IPS-18c (cell line): Measurements from ENCODE around the gene CDC26.
"Not testable (repeated sequence)": the region's sequence is repeated elsewhere in the genome, so short reads cannot be mapped to it uniquely, and the experiment has no call there.

Experiments used
- H3K4me3 ChIP-seq: 2 replicates; pipeline ENCODE4 v1.7.0; 2013; ENCODE audit warnings: low read depth, mild to moderate bottlenecking, low read length, moderate library complexity; ENCODE audit not compliant: insufficient read depth
- H3K9me3 ChIP-seq: one replicate; pipeline ENCODE4 v1.6.1; 2013; ENCODE audit warnings: mild to moderate bottlenecking, low read length, moderate library complexity; ENCODE audit not compliant: control insufficient read depth, insufficient read depth

CDC26 gene

GRCh38 chr9:113298924-113299770 is 23.8 kb upstream of the CDC26 start:
- Histone ChIP-seq H3K9me3 (no peaks in the 10 kb centered on the region), H3K4me3 (no peak overlapping the region)

DNA sequence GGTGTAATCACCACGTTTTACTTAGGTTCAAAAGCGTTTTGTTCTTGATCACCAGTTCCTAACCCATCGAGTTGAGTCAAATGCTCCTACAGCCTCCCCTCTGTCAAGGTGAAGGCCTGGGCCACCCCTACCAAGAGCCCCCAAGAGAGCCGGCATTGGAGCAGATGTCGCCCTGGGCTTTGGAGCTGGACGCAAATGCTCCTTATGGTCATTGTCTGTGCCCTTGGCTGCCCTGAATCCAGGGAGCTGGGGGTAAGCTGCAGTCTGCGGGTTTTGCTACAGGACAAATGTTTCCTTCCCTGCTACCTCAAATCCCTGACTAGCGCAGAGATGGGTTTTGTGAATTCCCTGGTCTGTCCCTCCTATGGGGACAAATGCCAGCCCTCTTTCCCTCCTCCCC is 22.9 kb upstream of the CDC26 start:
- Histone ChIP-seq H3K4me3 (no peak overlapping the region), H3K9me3 (no peaks in the 10 kb centered on the region)

DNA sequence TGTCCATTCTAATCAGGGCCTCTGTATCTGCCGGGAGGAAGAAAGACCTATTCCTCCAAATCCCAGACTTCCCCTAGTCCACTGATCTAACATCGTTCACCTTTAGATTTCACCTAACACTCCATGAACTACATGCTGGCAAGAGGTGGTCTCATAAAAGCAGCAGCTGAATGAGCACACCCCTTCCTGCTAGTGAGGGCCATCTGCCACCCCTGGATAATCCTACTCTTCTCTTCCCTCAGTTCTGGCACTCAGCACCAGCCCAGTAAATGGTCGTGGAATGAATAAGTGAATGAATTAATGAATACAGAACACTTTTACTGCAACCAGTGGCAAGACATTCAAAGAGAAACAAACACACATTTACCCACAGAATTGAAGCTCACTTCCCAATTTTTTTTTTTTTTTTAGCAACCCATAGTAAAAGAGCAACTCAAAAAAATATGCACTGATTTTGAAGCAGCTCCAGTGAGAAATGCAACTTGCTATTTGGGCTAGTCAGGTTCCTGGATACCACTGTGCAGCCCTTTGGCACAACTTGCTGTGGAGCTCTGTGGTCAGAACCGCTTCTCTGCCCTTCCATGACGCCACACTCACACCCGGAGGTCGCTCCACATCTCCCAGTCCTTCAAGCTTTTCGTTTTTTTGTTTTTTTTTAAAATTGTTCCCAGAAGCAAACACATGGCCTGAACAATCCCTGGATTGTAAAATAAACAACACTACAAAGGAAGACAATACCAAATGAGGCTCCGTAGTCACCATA is 21.6 kb upstream of the CDC26 start:
- H3K9me3 ChIP-seq = no peaks in the 10 kb centered on the region
- H3K4me3 ChIP-seq = no peak overlapping the region

GRCh38 chr9:113296247-113296646 is 20.9 kb upstream of the CDC26 start:
- not testable (repeated sequence) for H3K9me3 ChIP-seq

GRCh38 chr9:113293285-113293878 is 18.0 kb upstream of the CDC26 start:
- Histone ChIP-seq H3K9me3 (no peaks in the 10 kb centered on the region), H3K4me3 (no peak overlapping the region)

More at GRCh38 chr9:113296247-113296646, 20.9 kb upstream of the CDC26 start:
- H3K4me3 ChIP-seq = not testable (repeated sequence)

DNA sequence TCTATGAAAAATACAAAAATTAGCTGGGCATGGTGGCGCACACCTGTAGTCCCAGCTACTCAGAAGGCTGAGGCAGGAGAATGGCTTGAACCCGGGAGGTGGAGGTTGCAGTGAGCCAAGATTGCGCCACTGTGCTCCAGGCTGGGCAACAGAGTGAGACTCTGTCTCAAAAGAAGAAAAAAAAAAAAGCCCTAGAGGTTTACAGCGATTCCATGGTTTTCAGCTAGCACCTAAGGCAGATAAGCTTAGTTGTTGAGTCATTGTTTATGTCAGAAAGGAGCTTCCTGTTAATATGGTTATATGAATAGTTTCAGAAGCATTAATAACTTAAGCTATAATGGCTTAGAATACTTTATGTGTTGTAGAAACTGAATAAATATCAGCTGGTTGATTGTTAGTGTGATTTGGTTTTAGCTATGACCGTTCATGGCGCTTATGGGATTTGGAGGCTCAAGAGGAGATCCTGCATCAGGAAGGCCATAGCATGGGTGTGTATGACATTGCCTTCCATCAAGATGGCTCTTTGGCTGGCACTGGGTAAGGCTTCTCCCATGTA is 14.8 kb upstream of the CDC26 start:
- H3K9me3 ChIP-seq = no peaks in the 10 kb centered on the region
- H3K4me3 ChIP-seq = no peak overlapping the region

- H3K4me3 ChIP-seq = no peak overlapping the region
Measured at GRCh38 chr9:113289091-113289490, 13.7 kb upstream of the CDC26 start.

DNA sequence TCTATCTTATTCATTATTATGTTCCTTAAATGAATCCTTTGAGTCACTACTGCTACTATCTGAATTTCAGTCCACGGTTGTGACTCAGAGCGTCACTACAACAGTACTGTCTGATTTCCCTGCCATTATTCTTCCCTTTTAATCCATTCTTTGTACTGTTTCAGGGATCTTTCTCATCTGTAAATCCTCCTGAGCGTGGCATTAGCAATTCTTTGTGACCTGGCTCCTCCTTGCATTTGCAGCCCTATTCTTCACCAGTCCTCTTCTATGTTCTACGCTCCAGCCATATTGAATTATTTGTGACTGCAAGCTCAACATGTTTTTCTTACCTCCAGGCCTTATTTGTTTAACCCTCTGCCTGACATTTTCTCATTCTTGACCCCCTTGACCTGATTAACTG is 6.0 kb upstream of the CDC26 start:
- no peaks in the 10 kb centered on the region for H3K9me3 ChIP-seq

More at GRCh38 chr9:113289091-113289490, 13.7 kb upstream of the CDC26 start:
- H3K9me3 ChIP-seq = no peaks in the 10 kb centered on the region

DNA sequence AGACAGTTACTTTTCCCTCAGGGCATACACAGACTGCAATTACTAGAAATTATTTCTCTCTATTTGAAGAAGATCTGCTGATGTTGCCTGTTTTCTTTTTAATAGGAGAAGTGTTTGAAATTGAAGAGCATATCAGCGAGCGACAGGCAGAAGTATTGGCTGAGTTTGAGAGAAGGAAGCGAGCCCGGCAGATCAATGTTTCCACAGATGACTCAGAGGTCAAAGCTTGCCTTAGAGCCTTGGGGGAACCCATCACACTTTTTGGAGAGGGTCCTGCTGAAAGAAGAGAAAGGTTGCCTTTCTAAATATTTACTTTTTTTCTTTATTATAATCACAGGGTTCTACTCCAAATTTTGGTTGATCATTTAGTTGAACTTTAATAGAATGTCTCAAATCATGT is 3.5 kb upstream of the CDC26 start:
- H3K9me3 ChIP-seq = no peaks in the 10 kb centered on the region
- H3K4me3 ChIP-seq = no peak overlapping the region

More for the DNA sequence above, 6.0 kb upstream of the CDC26 start:
- H3K4me3 ChIP-seq = no peak overlapping the region

DNA sequence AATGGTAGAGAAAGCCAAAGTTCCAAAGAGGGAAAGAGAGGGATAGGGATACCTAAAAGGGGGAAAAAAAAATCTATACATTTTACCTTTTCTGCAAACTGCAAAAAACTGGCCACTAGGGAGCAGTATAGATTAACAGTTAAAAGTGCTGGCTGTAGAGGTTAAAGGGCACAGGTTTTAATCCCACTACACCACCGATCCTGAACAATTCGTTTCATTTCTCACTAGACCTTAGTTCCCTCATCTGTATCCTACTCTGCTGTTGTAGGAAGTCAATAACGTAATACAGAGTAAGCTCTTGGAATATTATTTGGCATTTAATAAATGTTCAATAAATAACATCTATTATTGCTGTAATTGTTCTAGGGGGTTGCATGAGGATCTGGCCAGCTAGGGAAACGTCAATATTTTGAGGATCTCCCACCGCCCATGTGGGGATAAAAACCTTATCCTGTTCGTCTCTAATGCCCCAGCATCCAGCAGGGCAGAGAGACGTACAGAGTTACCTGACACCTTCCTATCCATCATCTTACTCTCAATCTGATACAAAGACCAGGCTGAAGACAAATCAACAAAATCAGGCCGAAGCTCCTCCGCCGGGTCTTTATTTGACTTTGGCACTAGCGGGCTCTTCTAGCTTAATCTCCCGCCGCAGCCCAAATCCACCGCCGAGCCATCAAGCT is 757 bp downstream of the CDC26 start:
- H3K4me3 ChIP-seq = peak overlapping the region; percentile 97
- H3K9me3 ChIP-seq = no peaks in the 10 kb centered on the region

DNA sequence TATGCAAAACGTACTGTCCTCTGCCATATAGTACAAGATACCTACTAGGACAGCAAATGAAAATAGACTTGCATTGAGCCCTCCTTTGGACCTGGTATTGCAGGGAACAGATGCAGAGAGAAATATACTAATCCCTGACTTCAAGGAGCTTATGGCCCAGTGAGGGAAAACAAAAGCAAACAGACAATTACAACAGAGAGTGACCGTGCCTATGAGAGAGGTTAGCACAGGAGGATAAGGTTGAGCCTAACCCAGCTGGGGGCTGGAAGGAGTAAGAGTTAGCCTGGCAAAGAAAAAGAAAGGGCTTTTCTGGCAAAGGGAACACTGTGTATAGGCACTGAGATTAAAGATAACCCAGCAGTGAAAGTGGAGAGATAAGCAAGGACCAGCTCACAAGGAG is 5.5 kb downstream of the CDC26 start:
- no peaks in the 10 kb centered on the region for H3K9me3 ChIP-seq
- H3K4me3 ChIP-seq = no peak overlapping the region

DNA sequence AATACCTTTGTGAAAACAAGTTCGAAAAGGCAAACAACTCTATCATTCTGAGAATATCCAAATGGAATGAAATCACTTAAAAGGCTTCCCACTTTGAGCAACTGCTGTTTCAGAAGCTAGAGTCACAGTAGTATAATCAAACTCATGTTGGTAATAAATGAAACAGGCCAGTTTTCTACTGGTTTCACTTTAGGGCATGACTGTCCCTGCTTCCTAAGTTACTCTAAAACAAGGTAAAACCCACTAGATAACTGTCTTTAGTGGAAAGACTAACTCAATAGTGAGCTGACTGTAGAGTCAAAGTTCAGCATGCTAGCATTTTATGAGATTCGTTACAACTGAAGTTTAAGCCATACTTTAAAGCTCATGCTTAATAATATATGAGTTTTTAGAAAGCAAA is 6.0 kb downstream of the CDC26 start:
- Histone ChIP-seq H3K4me3 (no peak overlapping the region), H3K9me3 (no peaks in the 10 kb centered on the region)

GRCh38 chr9:113267911-113268566 is 7.3 kb downstream of the CDC26 start:
- Histone ChIP-seq H3K4me3 (no peak overlapping the region), H3K9me3 (no peaks in the 10 kb centered on the region)

DNA sequence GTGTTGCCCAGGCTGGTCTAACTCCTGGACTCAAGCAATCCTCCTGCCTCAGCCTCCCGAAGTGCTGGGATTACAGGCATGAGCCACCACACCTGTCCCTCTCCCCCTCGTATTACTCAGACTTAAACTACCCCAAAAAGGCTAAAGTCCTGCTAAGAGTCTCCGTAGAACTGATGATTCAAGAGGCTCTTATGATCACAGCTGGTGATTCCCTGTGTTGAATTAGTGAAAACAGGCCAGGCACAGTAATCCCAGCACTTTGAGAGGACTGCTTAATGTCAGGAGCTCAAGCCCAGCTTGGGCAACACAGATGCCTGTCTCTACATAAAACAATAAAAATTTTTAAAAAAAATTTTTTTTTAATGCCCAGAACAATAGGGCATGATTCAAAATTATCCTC is 9.2 kb downstream of the CDC26 start:
- Histone ChIP-seq H3K9me3 (no peaks in the 10 kb centered on the region), H3K4me3 (no peak overlapping the region)

DNA sequence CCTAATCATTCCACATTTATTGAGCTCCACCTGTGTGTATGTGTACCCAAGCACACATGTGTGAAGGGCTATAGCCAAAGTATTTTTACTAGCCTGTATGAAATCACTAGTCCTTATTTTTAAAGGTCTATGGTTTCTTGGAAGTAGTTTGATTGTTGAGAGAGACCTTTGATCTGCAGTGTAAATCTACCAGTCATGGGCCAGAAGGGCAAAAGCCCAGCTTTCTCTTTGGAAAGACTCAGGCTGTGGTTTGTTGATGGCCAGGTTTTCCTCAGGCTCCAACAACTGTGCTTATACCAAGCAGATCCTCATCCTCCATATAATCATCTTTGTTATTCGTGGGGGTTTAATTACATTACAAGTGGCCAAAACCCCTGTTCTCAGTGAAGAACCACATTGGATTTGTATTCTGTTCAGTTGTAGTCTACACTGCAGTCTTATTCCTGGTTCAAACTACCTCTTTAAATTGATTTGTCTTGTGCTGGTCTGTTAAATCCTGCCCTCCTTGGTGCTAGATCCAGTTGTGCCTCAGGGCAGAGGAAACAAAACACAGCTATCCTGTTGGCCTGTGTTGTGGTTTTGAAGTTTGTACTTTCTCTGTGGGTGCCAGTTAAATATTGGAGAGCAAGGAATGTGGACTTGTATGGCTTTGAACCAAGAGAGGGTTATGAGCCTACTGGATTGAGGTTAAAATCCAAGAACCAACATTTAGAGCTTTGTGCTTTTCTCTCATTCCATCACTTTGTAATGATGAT is 13.3 kb downstream of the CDC26 start:
- H3K9me3 ChIP-seq = no peaks in the 10 kb centered on the region
- no peak overlapping the region for H3K4me3 ChIP-seq

- Histone ChIP-seq H3K9me3 (no peaks in the 10 kb centered on the region), H3K4me3 (no peak overlapping the region)
Measured at GRCh38 chr9:113258282-113258681, 17.1 kb downstream of the CDC26 start.
